SK-N-SH treated with all-trans-retinoic acid at 6 μM for 48 hours (cell line): ENCODE results near the gene CLCN4.

Experiments
- ATAC-seq: fragments of 200-7000 bp; cut with Tn5 transposase; 3 replicates; pipeline ENCODE4 v1.9.1; 2020; ENCODE audit warnings: mild to moderate bottlenecking, moderate library complexity
- ARNTL ChIP-seq: fragments of 450-650 bp; formaldehyde crosslinking; IDR thresholded peaks from 2 replicates; pipeline ENCODE4 v1.5.0; 2020; ENCODE audit warnings: low read depth, mild to moderate bottlenecking, moderate library complexity, borderline replicate concordance
- BACH2 ChIP-seq: fragments of 250-450 bp; sonication (Bioruptor Pico); IDR thresholded peaks from 2 replicates; pipeline ENCODE4 v1.9.0; 2021; ENCODE audit warnings: mild to moderate bottlenecking, borderline replicate concordance
- CSDC2 ChIP-seq: fragments of 250-450 bp; sonication (Bioruptor Pico); IDR thresholded peaks from 2 replicates; pipeline ENCODE4 v1.5.0; 2020; ENCODE audit warnings: mild to moderate bottlenecking, moderate library complexity
- ESRRG ChIP-seq: fragments of 250-450 bp; sonication (Bioruptor Pico); IDR thresholded peaks from 2 replicates; pipeline ENCODE4 v1.6.1; 2021; ENCODE audit warnings: mild to moderate bottlenecking
- GLIS3 ChIP-seq: fragments of 250-450 bp; sonication (Bioruptor Pico); IDR thresholded peaks from 2 replicates; pipeline ENCODE4 v1.5.0; 2020; ENCODE audit warnings: mild to moderate bottlenecking, moderate library complexity
- OSR1 ChIP-seq: fragments of 250-450 bp; sonication (Bioruptor Pico); IDR thresholded peaks from 2 replicates; pipeline ENCODE4 v1.8.0; 2022; ENCODE audit warnings: moderate library complexity, mild to moderate bottlenecking, inconsistent platforms
- PPARA ChIP-seq: fragments of 250-450 bp; sonication (Bioruptor Pico); IDR thresholded peaks from 2 replicates; pipeline ENCODE4 v1.5.0; 2020; ENCODE audit warnings: mild to moderate bottlenecking, borderline replicate concordance
- RARB ChIP-seq: fragments of 250-450 bp; sonication (Bioruptor Pico); IDR thresholded peaks from 2 replicates; pipeline ENCODE4 v1.8.0; 2021; ENCODE audit warnings: mild to moderate bottlenecking, moderate library complexity
- SNAI2 ChIP-seq: fragments of 250-450 bp; sonication (Bioruptor Pico); IDR thresholded peaks from 2 replicates; pipeline ENCODE4 v1.5.0; 2020; ENCODE audit warnings: mild to moderate bottlenecking, moderate library complexity
- TCF4 ChIP-seq: fragments of 250-450 bp; sonication (Bioruptor Pico); IDR thresholded peaks from 2 replicates; pipeline ENCODE4 v1.8.0; 2021; ENCODE audit warnings: mild to moderate bottlenecking, moderate library complexity, borderline replicate concordance
- TOX ChIP-seq: fragments of 250-450 bp; sonication (Bioruptor Pico); IDR thresholded peaks from 2 replicates; pipeline ENCODE4 v1.8.0; 2021; ENCODE audit warnings: mild to moderate bottlenecking, moderate library complexity, borderline replicate concordance
- ZFP3 ChIP-seq: fragments of 250-450 bp; sonication (Bioruptor Pico); IDR thresholded peaks from 2 replicates; pipeline ENCODE4 v1.5.0; 2020; ENCODE audit warnings: mild to moderate bottlenecking, moderate library complexity
- ZNF565 ChIP-seq: fragments of 450-650 bp; formaldehyde crosslinking; conservative IDR thresholded peaks from 2 replicates; pipeline ENCODE4 v1.5.0; 2020; ENCODE audit warnings: low read depth, mild to moderate bottlenecking, moderate library complexity
- ZNF70 ChIP-seq: fragments of 450-650 bp; formaldehyde crosslinking; IDR thresholded peaks from 2 replicates; pipeline ENCODE4 v1.5.0; 2020; ENCODE audit warnings: mild to moderate bottlenecking, moderate library complexity
- ZNF8 ChIP-seq: fragments of 450-650 bp; formaldehyde crosslinking; IDR thresholded peaks from 2 replicates; pipeline ENCODE4 v1.5.0; 2020; ENCODE audit warnings: mild to moderate bottlenecking, moderate library complexity
- TF ChIP-seq, protein P1 (sequence below): fragments of 250-450 bp; sonication (Bioruptor Pico); IDR thresholded peaks from 2 replicates; pipeline ENCODE4 v1.8.0; 2020; ENCODE audit warnings: mild to moderate bottlenecking, moderate library complexity, borderline replicate concordance
- TF ChIP-seq, protein P2 (sequence below): fragments of 250-450 bp; sonication (Bioruptor Pico); IDR thresholded peaks from 2 replicates; pipeline ENCODE4 v1.8.0; 2021; ENCODE audit warnings: low read depth, mild to moderate bottlenecking, moderate library complexity, borderline replicate concordance
- TF ChIP-seq, protein P3 (sequence below): fragments of 250-450 bp; sonication (Bioruptor Pico); IDR thresholded peaks from 2 replicates; pipeline ENCODE4 v1.5.1; 2021; ENCODE audit warnings: mild to moderate bottlenecking, moderate library complexity
- TF ChIP-seq, protein P4 (sequence below): fragments of 250-450 bp; sonication (Bioruptor Pico); IDR thresholded peaks from 2 replicates; pipeline ENCODE4 v1.5.1; 2020; ENCODE audit warnings: low read depth, mild to moderate bottlenecking, moderate library complexity
- TF ChIP-seq, protein P5 (sequence below): fragments of 250-450 bp; sonication (Bioruptor Pico); IDR thresholded peaks from 2 replicates; pipeline ENCODE4 v1.5.0; 2020; ENCODE audit warnings: mild to moderate bottlenecking, moderate library complexity

The CLCN4 gene

DNA sequence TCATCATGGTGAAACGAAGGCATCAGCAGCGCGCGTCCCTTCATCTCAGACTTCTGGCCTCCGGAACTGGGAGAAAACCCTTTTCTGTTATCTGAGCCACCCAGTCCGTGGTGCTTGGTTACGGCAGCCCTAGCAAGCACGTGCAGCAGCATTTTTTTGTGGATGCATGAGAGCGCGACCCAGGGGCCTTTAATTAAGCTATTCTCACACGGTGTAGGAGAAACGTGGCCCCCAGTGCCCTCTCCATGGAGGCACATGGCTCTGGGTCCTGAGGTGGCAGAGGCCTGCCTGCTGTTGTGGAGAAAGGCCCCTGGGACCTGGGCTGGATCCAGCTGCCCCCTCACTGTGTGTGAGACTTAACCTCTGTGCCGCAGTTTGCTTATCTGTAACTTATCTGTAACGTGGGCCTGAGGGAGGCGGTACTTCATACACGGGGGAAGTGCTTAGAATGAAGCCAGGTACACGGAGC, 9.5 kb downstream of the CLCN4 start:
- TF ChIP-seq CSDC2 (no peak), ARNTL (CRISPR knock-in tag) (no peak), ESRRG (CRISPR knock-in tag) (no peak), TOX (CRISPR knock-in tag) (no peak), GLIS3 (CRISPR knock-in tag) (no peak), PPARA (CRISPR knock-in tag) (no peak), ZNF70 (CRISPR knock-in tag) (no peak), RARB (CRISPR knock-in tag) (no peak), ZFP3 (no peak), TCF4 (no peak), ZNF565 (no peak), ZNF8 (CRISPR knock-in tag) (no peak), BACH2 (CRISPR knock-in tag) (no peak)
- TF ChIP-seq, protein P1, sequence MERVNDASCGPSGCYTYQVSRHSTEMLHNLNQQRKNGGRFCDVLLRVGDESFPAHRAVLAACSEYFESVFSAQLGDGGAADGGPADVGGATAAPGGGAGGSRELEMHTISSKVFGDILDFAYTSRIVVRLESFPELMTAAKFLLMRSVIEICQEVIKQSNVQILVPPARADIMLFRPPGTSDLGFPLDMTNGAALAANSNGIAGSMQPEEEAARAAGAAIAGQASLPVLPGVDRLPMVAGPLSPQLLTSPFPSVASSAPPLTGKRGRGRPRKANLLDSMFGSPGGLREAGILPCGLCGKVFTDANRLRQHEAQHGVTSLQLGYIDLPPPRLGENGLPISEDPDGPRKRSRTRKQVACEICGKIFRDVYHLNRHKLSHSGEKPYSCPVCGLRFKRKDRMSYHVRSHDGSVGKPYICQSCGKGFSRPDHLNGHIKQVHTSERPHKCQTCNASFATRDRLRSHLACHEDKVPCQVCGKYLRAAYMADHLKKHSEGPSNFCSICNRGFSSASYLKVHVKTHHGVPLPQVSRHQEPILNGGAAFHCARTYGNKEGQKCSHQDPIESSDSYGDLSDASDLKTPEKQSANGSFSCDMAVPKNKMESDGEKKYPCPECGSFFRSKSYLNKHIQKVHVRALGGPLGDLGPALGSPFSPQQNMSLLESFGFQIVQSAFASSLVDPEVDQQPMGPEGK (CRISPR knock-in tag) = no peak
- TF ChIP-seq, protein P2, sequence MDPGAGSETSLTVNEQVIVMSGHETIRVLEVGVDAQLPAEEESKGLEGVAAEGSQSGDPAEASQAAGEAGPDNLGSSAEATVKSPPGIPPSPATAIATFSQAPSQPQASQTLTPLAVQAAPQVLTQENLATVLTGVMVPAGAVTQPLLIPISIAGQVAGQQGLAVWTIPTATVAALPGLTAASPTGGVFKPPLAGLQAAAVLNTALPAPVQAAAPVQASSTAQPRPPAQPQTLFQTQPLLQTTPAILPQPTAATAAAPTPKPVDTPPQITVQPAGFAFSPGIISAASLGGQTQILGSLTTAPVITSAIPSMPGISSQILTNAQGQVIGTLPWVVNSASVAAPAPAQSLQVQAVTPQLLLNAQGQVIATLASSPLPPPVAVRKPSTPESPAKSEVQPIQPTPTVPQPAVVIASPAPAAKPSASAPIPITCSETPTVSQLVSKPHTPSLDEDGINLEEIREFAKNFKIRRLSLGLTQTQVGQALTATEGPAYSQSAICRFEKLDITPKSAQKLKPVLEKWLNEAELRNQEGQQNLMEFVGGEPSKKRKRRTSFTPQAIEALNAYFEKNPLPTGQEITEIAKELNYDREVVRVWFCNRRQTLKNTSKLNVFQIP (CRISPR knock-in tag) = no peak
- TF ChIP-seq, protein P3, sequence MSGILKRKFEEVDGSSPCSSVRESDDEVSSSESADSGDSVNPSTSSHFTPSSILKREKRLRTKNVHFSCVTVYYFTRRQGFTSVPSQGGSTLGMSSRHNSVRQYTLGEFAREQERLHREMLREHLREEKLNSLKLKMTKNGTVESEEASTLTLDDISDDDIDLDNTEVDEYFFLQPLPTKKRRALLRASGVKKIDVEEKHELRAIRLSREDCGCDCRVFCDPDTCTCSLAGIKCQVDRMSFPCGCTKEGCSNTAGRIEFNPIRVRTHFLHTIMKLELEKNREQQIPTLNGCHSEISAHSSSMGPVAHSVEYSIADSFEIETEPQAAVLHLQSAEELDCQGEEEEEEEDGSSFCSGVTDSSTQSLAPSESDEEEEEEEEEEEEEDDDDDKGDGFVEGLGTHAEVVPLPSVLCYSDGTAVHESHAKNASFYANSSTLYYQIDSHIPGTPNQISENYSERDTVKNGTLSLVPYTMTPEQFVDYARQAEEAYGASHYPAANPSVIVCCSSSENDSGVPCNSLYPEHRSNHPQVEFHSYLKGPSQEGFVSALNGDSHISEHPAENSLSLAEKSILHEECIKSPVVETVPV = no peak
- TF ChIP-seq, protein P4, sequence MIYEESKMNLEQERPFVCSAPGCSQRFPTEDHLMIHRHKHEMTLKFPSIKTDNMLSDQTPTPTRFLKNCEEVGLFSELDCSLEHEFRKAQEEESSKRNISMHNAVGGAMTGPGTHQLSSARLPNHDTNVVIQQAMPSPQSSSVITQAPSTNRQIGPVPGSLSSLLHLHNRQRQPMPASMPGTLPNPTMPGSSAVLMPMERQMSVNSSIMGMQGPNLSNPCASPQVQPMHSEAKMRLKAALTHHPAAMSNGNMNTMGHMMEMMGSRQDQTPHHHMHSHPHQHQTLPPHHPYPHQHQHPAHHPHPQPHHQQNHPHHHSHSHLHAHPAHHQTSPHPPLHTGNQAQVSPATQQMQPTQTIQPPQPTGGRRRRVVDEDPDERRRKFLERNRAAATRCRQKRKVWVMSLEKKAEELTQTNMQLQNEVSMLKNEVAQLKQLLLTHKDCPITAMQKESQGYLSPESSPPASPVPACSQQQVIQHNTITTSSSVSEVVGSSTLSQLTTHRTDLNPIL (CRISPR knock-in tag) = no peak
- TF ChIP-seq, all 23 proteins: peak for 0
- no peak for ATAC-seq

DNA sequence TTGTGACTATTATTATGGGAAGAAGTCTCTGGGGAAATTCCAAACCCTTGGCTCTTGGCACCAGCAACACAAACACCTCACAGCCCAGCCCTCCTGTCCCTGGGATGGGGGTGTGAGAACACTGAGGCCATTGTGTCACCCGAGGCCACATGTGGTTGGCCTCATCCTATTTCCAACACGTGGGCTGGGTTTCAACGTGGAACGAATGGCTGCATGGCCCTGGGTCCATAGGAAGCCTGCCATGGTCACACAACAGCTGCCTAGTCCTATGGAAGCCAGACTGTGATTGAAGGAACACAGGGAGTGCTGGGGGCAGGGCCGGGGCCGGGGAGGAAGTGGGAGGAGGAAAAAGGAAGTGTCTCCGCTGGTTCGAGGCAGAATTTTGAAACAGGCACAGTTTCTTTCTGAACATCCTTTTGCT, 10.0 kb downstream of the CLCN4 start:
- TF ChIP-seq OSR1 (no peak), CSDC2 (no peak)
- TF ChIP-seq, protein P5, sequence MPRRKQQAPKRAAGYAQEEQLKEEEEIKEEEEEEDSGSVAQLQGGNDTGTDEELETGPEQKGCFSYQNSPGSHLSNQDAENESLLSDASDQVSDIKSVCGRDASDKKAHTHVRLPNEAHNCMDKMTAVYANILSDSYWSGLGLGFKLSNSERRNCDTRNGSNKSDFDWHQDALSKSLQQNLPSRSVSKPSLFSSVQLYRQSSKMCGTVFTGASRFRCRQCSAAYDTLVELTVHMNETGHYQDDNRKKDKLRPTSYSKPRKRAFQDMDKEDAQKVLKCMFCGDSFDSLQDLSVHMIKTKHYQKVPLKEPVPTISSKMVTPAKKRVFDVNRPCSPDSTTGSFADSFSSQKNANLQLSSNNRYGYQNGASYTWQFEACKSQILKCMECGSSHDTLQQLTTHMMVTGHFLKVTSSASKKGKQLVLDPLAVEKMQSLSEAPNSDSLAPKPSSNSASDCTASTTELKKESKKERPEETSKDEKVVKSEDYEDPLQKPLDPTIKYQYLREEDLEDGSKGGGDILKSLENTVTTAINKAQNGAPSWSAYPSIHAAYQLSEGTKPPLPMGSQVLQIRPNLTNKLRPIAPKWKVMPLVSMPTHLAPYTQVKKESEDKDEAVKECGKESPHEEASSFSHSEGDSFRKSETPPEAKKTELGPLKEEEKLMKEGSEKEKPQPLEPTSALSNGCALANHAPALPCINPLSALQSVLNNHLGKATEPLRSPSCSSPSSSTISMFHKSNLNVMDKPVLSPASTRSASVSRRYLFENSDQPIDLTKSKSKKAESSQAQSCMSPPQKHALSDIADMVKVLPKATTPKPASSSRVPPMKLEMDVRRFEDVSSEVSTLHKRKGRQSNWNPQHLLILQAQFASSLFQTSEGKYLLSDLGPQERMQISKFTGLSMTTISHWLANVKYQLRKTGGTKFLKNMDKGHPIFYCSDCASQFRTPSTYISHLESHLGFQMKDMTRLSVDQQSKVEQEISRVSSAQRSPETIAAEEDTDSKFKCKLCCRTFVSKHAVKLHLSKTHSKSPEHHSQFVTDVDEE (CRISPR knock-in tag) = no peak
- TF ChIP-seq, protein P4 (CRISPR knock-in tag) = no peak
- ATAC-seq = no peak

DNA sequence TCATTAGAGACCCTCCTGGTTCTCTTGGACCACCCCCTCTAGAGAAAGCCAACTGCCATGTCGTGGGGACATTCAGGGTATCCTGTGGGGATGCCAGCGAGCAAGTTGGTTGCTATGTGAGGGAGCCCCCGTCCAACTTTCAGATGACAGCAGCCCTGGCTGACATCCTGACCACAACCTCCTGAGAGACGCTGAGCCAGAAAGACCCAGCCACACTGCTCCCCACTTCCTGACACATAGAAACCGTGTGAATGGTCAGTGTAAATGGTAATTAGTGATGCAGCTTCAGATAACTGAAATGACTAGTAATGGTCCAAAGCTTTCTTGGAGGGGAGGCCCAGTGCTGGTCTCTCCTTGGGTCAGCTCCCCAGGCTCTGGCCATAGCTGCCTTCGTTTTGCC, 10.8 kb downstream of the CLCN4 start:
- no peak for ATAC-seq
- TF ChIP-seq TOX (CRISPR knock-in tag) = no peak
- TF ChIP-seq ZNF8 (CRISPR knock-in tag) = no peak
- TF ChIP-seq, protein P4 (CRISPR knock-in tag) = no peak
- no peak for TF ChIP-seq ZFP3
- no peak for TF ChIP-seq SNAI2
- TF ChIP-seq, all 23 proteins: peak for 0
